Activated T-cell treated with anti-CD3 and anti-CD28 coated beads, Interleukin-2, amount 50 U/mL, for 1 hour (primary cell): ENCODE measurements around the gene SYCE1.

Experiments
- DNase-seq: peaks from one replicate; pipeline ENCODE4 v3.0.0-alpha.2; 2020

Gene SYCE1

DNA sequence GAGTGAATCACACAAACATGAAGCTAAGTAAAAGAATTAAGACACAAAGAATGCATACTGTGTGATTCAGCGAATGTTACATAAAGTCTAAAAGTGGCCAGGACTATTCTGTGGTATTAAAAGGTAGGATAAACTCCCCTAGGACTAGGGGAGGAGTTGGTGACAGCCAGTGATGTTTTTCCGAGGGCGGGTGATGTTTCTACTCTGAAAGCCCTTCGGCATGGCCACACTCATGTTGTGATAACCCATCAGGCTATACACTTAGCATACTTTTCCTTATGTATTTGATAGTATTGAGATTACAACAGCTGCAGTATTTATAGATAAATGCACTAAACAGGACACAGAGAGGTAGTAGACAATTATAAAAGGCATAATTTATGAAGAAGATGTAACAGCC, 54.0 kb downstream of the SYCE1 start:
- no peak for DNase-seq

DNA sequence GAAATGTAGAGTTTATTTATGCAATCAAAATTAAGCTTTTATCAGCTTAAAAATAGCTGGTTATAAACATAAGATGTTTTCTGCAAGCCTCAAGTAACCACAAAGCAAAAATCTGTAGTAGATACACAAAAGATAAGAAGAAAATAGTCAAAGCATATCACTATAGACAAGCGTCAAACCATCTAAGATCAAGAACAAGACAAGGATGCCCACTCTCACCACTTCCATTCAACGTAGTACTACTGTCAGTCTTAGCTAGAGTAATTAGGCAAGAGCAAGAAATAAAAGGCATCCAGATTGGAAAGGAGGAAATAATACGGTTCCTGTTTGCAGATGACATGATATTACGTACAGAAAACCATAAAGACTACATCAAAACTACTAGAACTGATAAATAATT, 55.7 kb downstream of the SYCE1 start:
- DNase-seq, result no peak
